ENCODE results near the gene PACS2. TPM values are rescaled to one million over a fixed set of nuclear protein-coding genes. Genes with fewer than 3 reads are reported as not detected.

The PACS2 gene
- total and polyA plus RNA-seq, 2 of the 8 experiments (the other 6 are each of a cell fraction or from before 2014, with no cell fraction given): 38.0 to 62.8 TPM

- no peaks in the 10 kb centered on the region for H3K36me3 ChIP-seq (ENCODE audit: control insufficient read depth in 2 of 4, insufficient read depth in 4 of 4, low read length in 3 of 4)
- H2BK5ac ChIP-seq (ENCODE audit: low read depth, low read length): no peak overlapping the region
- H3K23ac ChIP-seq (ENCODE audit: insufficient read length): no peak overlapping the region
- DNase-seq (ENCODE audit: low read depth in 1 of 2, low spot score in 2 of 2) (peak; percentile 79 to 95), FAIRE-seq (peak; percentile 88)
- H4K8ac ChIP-seq (ENCODE audit: extremely low read depth, insufficient read depth, low read length): no peak overlapping the region
- no peak overlapping the region for H2BK15ac ChIP-seq (ENCODE audit: low read length)
- no peak overlapping the region for H2AK5ac ChIP-seq (ENCODE audit: low read depth, low read length)
- H3K79me2 ChIP-seq (ENCODE audit: control insufficient read depth in 1 of 2, insufficient read depth in 2 of 2, low read length in 2 of 2): peaks cover 0 to 2% of the 10 kb centered on the region in 2 experiments; a peak in 2 of 4 replicates
- ChIA-PET POLR2A (ENCODE audit: partially characterized antibody) (interaction anchor here (0.6 kb wide), 1 partner anchor 61 kb away, joined by 3 read pairs; no protein-coding TSS in a partner anchor), CTCF (ENCODE audit: partially characterized antibody) (interaction anchor here (0.6 to 3.6 kb wide), 39 partner anchors 10 to 216 kb away, joined by 3 to 27 read pairs (median 4); partner anchors contain the start of genes BTBD6, JAG2 and NUDT14)
- H3K9me3 ChIP-seq (ENCODE audit: insufficient read depth in 2 of 2, low read depth in 1 of 2, low read length in 1 of 2): no peaks in the 10 kb centered on the region
- H4K5ac ChIP-seq (ENCODE audit: insufficient read length, low read depth, low read length): no peak overlapping the region
- WGBS, 2 experiments (ENCODE audit: extremely low coverage in 1 of 2, insufficient coverage in 1 of 2, insufficient read length in 1 of 2, insufficient replicate concordance in 2 of 2, low coverage in 1 of 2, low lambda C conversion rate in 2 of 2, missing lambda C conversion rate in 1 of 2): 73% methylated on average over 19 of the region's 26 CpGs; no CpG with 5 or more reads in 1 of the 2 experiments
- no peak overlapping the region for H2BK12ac ChIP-seq (ENCODE audit: low read depth, low read length)
- H3K4me2 ChIP-seq (ENCODE audit: insufficient read depth in 1 of 2, low read depth in 2 of 2, low read length in 2 of 2): no peak overlapping the region
- H2AFZ ChIP-seq (ENCODE audit: low read length): no peak overlapping the region
- peaks cover 3% of the 10 kb centered on the region; the same call in 1 of the 2 replicates for H3K79me1 ChIP-seq (ENCODE audit: low read depth, low read length)
- H3K27me3 ChIP-seq (replicated peaks in 1 of 4; ENCODE audit: control insufficient read depth in 3 of 4, extremely low read depth in 1 of 4, insufficient read depth in 3 of 4, low read length in 3 of 4): no peaks in the 10 kb centered on the region
- no peak overlapping the region for H2BK120ac ChIP-seq (replicated peaks; ENCODE audit: low read depth, low read length)
- no peak overlapping the region for H3K4me3 ChIP-seq (ENCODE audit: extremely low read depth in 1 of 4, insufficient read depth in 2 of 4, low read depth in 3 of 4, low read length in 4 of 4)
- no peak overlapping the region for H3K14ac ChIP-seq (ENCODE audit: insufficient read length)
- H3K18ac ChIP-seq (ENCODE audit: extremely low read depth, low read length): no peak overlapping the region; the same call in 1 of the 2 replicates
- H2BK20ac ChIP-seq (ENCODE audit: low read length): no peak overlapping the region
- H3K56ac ChIP-seq (replicated peaks; ENCODE audit: insufficient read length, low read depth, low read length): no peak overlapping the region
- H3K4me1 ChIP-seq (replicated peaks in 1 of 4; ENCODE audit: control insufficient read depth in 3 of 4, insufficient read depth in 4 of 4, low read length in 3 of 4): peaks cover 0 to 12% (median 5%) of the 10 kb centered on the region in 4 experiments; a peak in 5 of 7 replicates
- H4K91ac ChIP-seq (replicated peaks; ENCODE audit: insufficient read length, low read length): no peak overlapping the region
- H3K9ac ChIP-seq (replicated peaks in 1 of 4; ENCODE audit: extremely low read depth in 1 of 4, low read depth in 3 of 4, low read length in 3 of 4): no peak overlapping the region; a peak in 1 of 7 replicates
- peaks cover 4 to 21% of the 10 kb centered on the region in 2 experiments for H4K20me1 ChIP-seq (replicated peaks in 1 of 2; ENCODE audit: control insufficient read depth in 1 of 2, insufficient read depth in 2 of 2, low read length in 2 of 2)
- no peak overlapping the region for H3K27ac ChIP-seq (ENCODE audit: low read depth, low read length)
- no peaks in the 10 kb centered on the region for H3K23me2 ChIP-seq (ENCODE audit: low read depth, low read length)
- H3K4ac ChIP-seq (replicated peaks; ENCODE audit: insufficient read length, low read depth, low read length): no peak overlapping the region
- no peak for TF ChIP-seq SIN3A (conservative IDR thresholded peaks at IDR 0.05 in 1 of 2, IDR thresholded peaks at IDR 0.05 in 1 of 2; ENCODE audit: low read depth in 1 of 2, low read length in 2 of 2)
- TF ChIP-seq BRCA1 (IDR thresholded peaks at IDR 0.05; ENCODE audit: low read depth, low read length): no peak
- TF ChIP-seq SP1 (IDR thresholded peaks at IDR 0.05; ENCODE audit: low read depth, low read length): no peak
- no peak for TF ChIP-seq CTBP2 (IDR thresholded peaks at IDR 0.05; ENCODE audit: borderline replicate concordance, insufficient read depth, insufficient read length, low read length)
- TF ChIP-seq SUZ12 (IDR thresholded peaks at IDR 0.05; ENCODE audit: low read length): no peak
- no peak for TF ChIP-seq TAF1 (IDR thresholded peaks at IDR 0.05; ENCODE audit: low read depth, low read length)
- no peak for TF ChIP-seq JUND (IDR thresholded peaks at IDR 0.05; ENCODE audit: low read length)
- TF ChIP-seq TEAD4 (IDR thresholded peaks at IDR 0.05; ENCODE audit: low read depth, low read length): no peak
- TF ChIP-seq CEBPB (IDR thresholded peaks at IDR 0.05; ENCODE audit: low read depth, low read length): peak; percentile 100
- peak; percentile 94 to 95 for TF ChIP-seq RAD21 (IDR thresholded peaks at IDR 0.05 in 1 of 2, conservative IDR thresholded peaks at IDR 0.05 in 1 of 2; ENCODE audit: low read depth in 2 of 2, low read length in 2 of 2)
- no peak for TF ChIP-seq SRF (IDR thresholded peaks at IDR 0.05; ENCODE audit: low read depth, low read length)
These were observed 37.6 kb downstream of the PACS2 start for GRCh38 chr14:105351920-105352851.

Data from H1 (cell line).